HFF-Myc (cell line): ENCODE results near the gene UBA1.

Source experiments
- DNase-seq: peaks from one replicate; pipeline ENCODE4 v3.0.0-alpha.2; 2011; ENCODE audit warnings: low read depth; ENCODE audit errors: extremely low read depth
- H3K4me3 ChIP-seq: replicated peaks from 2 replicates; pipeline ENCODE4 v1.5.1; 2011; ENCODE audit warnings: low read depth, mild to moderate bottlenecking, control low read depth, low read length
- TF ChIP-seq, protein P1 (sequence below): IDR thresholded peaks from 2 replicates; pipeline ENCODE4 v1.5.1; 2012; ENCODE audit warnings: mild to moderate bottlenecking, low read depth, low read length, control low read depth; ENCODE audit errors: missing control alignments

Gene UBA1

DNA sequence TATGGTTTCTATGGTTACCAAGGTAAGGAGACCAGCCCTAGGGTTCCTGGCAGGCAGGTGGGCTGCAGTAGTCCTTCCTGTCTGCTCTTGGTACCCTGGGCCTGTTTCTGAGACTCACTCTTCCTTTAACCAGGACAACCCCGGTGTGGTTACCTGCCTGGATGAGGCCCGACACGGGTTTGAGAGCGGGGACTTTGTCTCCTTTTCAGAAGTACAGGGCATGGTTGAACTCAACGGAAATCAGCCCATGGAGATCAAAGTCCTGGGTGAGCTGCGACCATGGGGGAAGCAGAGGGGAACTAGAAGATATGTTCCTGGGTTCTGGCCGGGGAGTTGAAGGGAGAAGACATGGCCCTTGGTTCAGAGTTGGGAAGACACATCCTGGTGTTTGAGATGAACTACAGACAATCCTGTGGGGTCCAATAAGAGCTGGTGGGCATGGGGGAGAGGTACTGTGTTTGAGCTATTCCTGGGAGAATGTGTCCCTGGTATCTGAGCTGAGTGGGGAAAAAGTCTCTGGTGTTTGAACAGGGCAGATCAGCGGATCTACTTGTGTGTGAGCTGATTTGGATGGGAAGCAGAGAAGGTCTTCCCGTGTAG, 7.8 kb downstream of the UBA1 start:
- DNase-seq: no peak
- TF ChIP-seq, protein P1, sequence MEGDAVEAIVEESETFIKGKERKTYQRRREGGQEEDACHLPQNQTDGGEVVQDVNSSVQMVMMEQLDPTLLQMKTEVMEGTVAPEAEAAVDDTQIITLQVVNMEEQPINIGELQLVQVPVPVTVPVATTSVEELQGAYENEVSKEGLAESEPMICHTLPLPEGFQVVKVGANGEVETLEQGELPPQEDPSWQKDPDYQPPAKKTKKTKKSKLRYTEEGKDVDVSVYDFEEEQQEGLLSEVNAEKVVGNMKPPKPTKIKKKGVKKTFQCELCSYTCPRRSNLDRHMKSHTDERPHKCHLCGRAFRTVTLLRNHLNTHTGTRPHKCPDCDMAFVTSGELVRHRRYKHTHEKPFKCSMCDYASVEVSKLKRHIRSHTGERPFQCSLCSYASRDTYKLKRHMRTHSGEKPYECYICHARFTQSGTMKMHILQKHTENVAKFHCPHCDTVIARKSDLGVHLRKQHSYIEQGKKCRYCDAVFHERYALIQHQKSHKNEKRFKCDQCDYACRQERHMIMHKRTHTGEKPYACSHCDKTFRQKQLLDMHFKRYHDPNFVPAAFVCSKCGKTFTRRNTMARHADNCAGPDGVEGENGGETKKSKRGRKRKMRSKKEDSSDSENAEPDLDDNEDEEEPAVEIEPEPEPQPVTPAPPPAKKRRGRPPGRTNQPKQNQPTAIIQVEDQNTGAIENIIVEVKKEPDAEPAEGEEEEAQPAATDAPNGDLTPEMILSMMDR: no peak
- no peak overlapping the region for H3K4me3 ChIP-seq

DNA sequence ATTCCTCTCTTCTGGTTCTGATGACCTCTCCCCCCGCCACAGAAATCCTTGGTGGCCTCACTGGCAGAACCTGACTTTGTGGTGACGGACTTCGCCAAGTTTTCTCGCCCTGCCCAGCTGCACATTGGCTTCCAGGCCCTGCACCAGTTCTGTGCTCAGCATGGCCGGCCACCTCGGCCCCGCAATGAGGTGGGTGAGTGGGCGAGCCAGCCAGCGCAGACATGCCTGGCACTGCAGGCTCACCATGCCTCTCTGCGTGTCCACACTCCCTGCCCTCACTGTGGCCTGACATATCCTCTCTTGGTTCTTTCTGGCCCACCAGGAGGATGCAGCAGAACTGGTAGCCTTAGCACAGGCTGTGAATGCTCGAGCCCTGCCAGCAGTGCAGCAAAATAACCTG, 8.7 kb downstream of the UBA1 start:
- no peak for DNase-seq
- TF ChIP-seq, protein P1: no peak
- no peak overlapping the region for H3K4me3 ChIP-seq

DNA sequence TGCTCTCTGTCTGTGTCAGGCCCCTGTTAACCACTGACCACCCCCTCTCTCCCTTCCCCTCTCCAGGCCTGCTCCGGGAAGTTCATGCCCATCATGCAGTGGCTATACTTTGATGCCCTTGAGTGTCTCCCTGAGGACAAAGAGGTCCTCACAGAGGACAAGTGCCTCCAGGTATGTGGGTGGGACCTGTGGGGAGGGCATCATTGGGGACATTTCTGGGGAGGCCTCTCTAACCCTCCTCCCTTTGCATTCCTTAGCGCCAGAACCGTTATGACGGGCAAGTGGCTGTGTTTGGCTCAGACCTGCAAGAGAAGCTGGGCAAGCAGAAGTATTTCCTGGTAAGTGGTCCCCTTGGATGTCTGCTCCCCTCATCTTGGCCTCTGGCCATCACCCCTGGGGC, 9.2 kb downstream of the UBA1 start:
- H3K4me3 ChIP-seq: no peak overlapping the region
- DNase-seq: no peak
- TF ChIP-seq, protein P1: no peak

DNA sequence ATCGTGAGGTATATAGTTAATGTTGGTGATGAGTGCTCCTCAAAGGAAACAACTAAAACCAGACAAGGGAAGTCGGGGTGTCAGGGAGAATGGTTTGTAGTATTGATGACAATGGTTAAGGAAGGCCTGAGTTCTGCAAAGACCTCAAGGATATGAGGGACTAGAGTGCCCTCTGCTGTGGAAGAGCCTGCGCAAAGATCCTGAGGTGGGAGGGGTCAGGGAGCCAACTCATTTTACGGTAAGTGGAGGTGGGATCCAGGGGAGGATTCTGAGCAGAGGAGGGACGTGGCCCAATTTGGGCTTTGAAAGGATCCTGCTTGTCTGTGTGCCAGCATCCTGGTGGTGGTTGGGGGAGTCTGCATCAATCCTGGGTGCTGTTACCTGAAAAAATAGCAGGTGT, 11.3 kb downstream of the UBA1 start:
- no peak overlapping the region for H3K4me3 ChIP-seq
- no peak for DNase-seq
- TF ChIP-seq, protein P1: no peak

DNA sequence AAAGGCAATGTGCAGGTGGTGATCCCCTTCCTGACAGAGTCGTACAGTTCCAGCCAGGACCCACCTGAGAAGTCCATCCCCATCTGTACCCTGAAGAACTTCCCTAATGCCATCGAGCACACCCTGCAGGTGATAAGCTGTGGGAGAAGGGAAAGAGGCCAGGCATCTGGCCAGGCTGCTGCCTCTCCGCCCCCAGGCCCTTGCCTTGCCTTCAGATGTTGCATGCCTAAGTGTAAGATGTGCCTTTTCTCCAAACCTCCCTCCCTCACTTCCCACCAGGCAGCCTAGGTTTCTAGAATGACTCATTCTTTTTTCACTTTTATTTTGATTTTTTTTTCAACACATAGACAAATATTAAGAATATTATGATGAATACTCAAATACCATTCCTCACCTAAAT, 12.7 kb downstream of the UBA1 start:
- TF ChIP-seq, protein P1: no peak
- DNase-seq: no peak
- H3K4me3 ChIP-seq: no peak overlapping the region

DNA sequence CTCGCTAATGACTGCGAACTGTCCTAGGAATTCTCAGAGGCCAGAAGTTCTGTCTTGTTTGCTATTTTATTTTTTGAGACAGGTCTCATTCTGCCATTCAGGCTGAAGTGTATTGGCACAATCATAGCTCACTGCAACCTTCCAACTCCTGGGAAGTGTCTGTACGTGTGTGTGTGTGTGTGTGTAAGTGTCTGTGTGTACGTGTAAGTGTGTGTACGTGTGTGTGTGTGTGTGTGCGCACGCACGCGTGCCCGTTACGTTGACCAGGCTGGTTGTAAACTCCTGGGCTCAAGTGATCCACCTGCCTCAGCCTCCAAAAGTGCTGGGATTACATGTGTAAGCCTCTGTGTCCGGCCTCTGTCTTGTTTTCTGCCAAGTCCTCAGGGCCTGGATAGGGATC, 14.5 kb downstream of the UBA1 start:
- no peak overlapping the region for H3K4me3 ChIP-seq
- TF ChIP-seq, protein P1: no peak
- DNase-seq: no peak
